GM19328 (cell line): Measurements from ENCODE around the gene TIMELESS.
"Not testable (repeated sequence)": the region's sequence is repeated elsewhere in the genome, so short reads cannot be mapped to it uniquely, and the experiment has no call there.

Experiments
- ATAC-seq: cut with Tn5 transposase; IDR thresholded peaks from one replicate; pipeline ENCODE4 v1.9.1; 2021; ENCODE audit warnings: mild to moderate bottlenecking, moderate library complexity; ENCODE audit not compliant: unreplicated experiment

Gene TIMELESS

GRCh38 chr12:56448860-56449621 is at the start of gene TIMELESS:
TSS of gene TIMELESS (minus strand) at chr12:56449426. CDS start at chr12:56434170, 15,256 bp downstream.
- peak; percentile 94 for ATAC-seq

GRCh38 chr12:56498126-56498902 is 49.1 kb upstream of the TIMELESS start:
- ATAC-seq: not testable (repeated sequence)

GRCh38 chr12:56496704-56497103 is 47.5 kb upstream of the TIMELESS start:
- ATAC-seq: not testable (repeated sequence)

- not testable (repeated sequence) for ATAC-seq
Measured at GRCh38 chr12:56494481-56494880, 45.3 kb upstream of the TIMELESS start.

GRCh38 chr12:56494106-56494415 is 44.8 kb upstream of the TIMELESS start:
- ATAC-seq: not testable (repeated sequence)

GRCh38 chr12:56493409-56494105 is 44.3 kb upstream of the TIMELESS start:
- ATAC-seq: not testable (repeated sequence)

GRCh38 chr12:56490360-56490759 is 41.1 kb upstream of the TIMELESS start:
- ATAC-seq: no peak

GRCh38 chr12:56488041-56488955 is 39.1 kb upstream of the TIMELESS start, which contains the start of gene GLS2:
TSS of gene GLS2 (minus strand) at chr12:56488161. CDS start at chr12:56488118, 43 bp downstream.
- peak; percentile 86 for ATAC-seq

GRCh38 chr12:56487448-56488040 is 38.3 kb upstream of the TIMELESS start:
- ATAC-seq: peak; percentile 24

GRCh38 chr12:56486694-56487093 is 37.5 kb upstream of the TIMELESS start:
- no peak for ATAC-seq

GRCh38 chr12:56484566-56484965 is 35.3 kb upstream of the TIMELESS start:
- no peak for ATAC-seq

GRCh38 chr12:56479625-56480024 is 30.4 kb upstream of the TIMELESS start:
- ATAC-seq: no peak

GRCh38 chr12:56477521-56478225 is 28.4 kb upstream of the TIMELESS start:
- no peak for ATAC-seq

GRCh38 chr12:56476972-56477432 is 27.8 kb upstream of the TIMELESS start:
- ATAC-seq: no peak

- no peak for ATAC-seq
Measured at GRCh38 chr12:56476143-56476542, 26.9 kb upstream of the TIMELESS start.

GRCh38 chr12:56474389-56474788 is 25.2 kb upstream of the TIMELESS start:
- ATAC-seq: no peak

- ATAC-seq: no peak
Measured at GRCh38 chr12:56469007-56469930, 20.0 kb upstream of the TIMELESS start.
